Sigmoid colon (tissue), 4 donors: ENCODE data around the gene TSPAN19.

Experiments used
- POLR2A ChIP-seq, 2 donors: fragments of 450-650 bp; IDR thresholded peaks; one replicate each; pipeline ENCODE4 v1.6.1; 2016; ENCODE audit warnings: antibody characterized with exemption in 2 of 2, mild to moderate bottlenecking in 2 of 2, moderate library complexity in 2 of 2
- POLR2AphosphoS5 ChIP-seq, 4 donors: sonication (generic); formaldehyde crosslinking; IDR thresholded peaks; one replicate each; pipeline ENCODE4 v1.6.1; 2017; ENCODE audit warnings: antibody characterized with exemption in 4 of 4

DNA sequence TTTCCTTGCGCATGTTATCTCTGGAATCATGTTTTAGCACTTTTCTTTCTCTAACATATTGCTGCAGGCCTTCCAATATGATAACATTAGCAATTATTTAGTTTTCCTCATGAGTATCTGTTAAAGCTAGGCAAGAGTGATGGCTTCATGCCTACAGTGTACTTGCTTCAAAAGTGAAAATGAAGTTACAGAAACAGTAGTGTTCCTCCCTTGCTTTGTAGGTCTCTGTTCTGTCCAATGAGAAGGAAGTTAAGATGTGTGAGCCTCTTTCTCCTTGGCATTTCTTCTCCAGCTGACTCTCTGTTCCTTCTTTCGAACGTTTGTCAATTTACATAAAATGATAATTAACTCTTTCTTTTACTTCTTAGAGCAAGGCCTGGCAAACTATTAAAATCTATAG lies 22.3 kb upstream of the TSPAN19 start:
- TF ChIP-seq POLR2AphosphoS5 (IDR thresholded peaks at IDR 0.05) (no peak), POLR2A (IDR thresholded peaks at IDR 0.05) (no peak)
